Endodermal cell (in vitro differentiated cells): ENCODE results near the gene CHIT1. TPM values are rescaled to one million over a fixed set of nuclear protein-coding genes. Genes with fewer than 3 reads are reported as not detected.

Experiments
- DNase-seq: peaks from one replicate; pipeline ENCODE4 v3.0.0-alpha.2; 2017
- H3K27ac ChIP-seq: 2 replicates; pipeline ENCODE4 v1.5.1; 2013; ENCODE audit warnings: mild to moderate bottlenecking, low read depth, low read length, moderate library complexity
- H3K27me3 ChIP-seq: 2 replicates; pipeline ENCODE4 v1.6.1; 2013; ENCODE audit warnings: mild to moderate bottlenecking, low read length, moderate library complexity; ENCODE audit not compliant: insufficient read depth, control insufficient read depth, poor library complexity, severe bottlenecking
- H3K36me3 ChIP-seq: 2 replicates; pipeline ENCODE4 v1.7.0; 2013; ENCODE audit warnings: mild to moderate bottlenecking, low read length, moderate library complexity; ENCODE audit not compliant: control insufficient read depth, insufficient read depth
- H3K4me1 ChIP-seq: one replicate; pipeline ENCODE4 v1.7.0; 2013; ENCODE audit warnings: low read length; ENCODE audit not compliant: control insufficient read depth, insufficient read depth
- H3K4me3 ChIP-seq: 2 replicates; pipeline ENCODE4 v1.5.1; 2013; ENCODE audit warnings: mild to moderate bottlenecking, low read length, moderate library complexity
- H3K9ac ChIP-seq: 2 replicates; pipeline ENCODE4 v1.6.1; 2013; ENCODE audit warnings: mild to moderate bottlenecking, low read length, moderate library complexity; ENCODE audit not compliant: poor library complexity, severe bottlenecking; ENCODE audit errors: extremely low read depth
- H3K9me3 ChIP-seq: 2 replicates; pipeline ENCODE4 v1.6.1; 2013; ENCODE audit warnings: mild to moderate bottlenecking, low read length, moderate library complexity; ENCODE audit not compliant: control insufficient read depth
- H3K27ac Mint-ChIP-seq: 2 replicates; pipeline ENCODE4 v1.8.0; 2020; ENCODE audit warnings: mixed read lengths
- H3K27me3 Mint-ChIP-seq: 2 replicates; pipeline ENCODE4 v1.8.0; 2021; ENCODE audit warnings: mild to moderate bottlenecking, mixed read lengths; ENCODE audit not compliant: insufficient read depth
- H3K36me3 Mint-ChIP-seq: 2 replicates; pipeline ENCODE4 v1.8.0; 2020; ENCODE audit warnings: low read depth, mixed read lengths
- H3K4me1 Mint-ChIP-seq: 2 replicates; pipeline ENCODE4 v1.8.0; 2020; ENCODE audit warnings: mixed read lengths
- H3K4me3 Mint-ChIP-seq: 2 replicates; pipeline ENCODE4 v1.8.0; 2020; ENCODE audit warnings: mild to moderate bottlenecking, moderate library complexity, mixed read lengths
- H3K9me3 Mint-ChIP-seq: 2 replicates; pipeline ENCODE4 v1.8.0; 2020; ENCODE audit warnings: mild to moderate bottlenecking, mixed read lengths
- WGBS, 2 experiments: methylation state at CpG; one replicate each; pipeline versions ENCODE4 v1.1.5 to v1.1.7; 2013; ENCODE audit warnings: missing lambda C conversion rate in 2 of 2, mixed read lengths in 1 of 2; ENCODE audit not compliant: insufficient coverage in 1 of 2, insufficient read length in 1 of 2; 5-methylcytosine and 5-hydroxymethylcytosine counted together
- total RNA-seq, 2 donors: library from RNA; stranded (reverse); fragmentation: NEBNext Ultra II Directional in 1 of 2; extraction: Animal tissue kit (Norgen Biotek cat#: 25700) in 1 of 2; gene quantifications; 2 replicates in 1 of 2; 3 replicates in 1 of 2; pipeline ENCODE4 v1.2.1, GENCODE V29; 2021
- TF ChIP-seq, protein P1 (sequence below): fragments of 200-600 bp; sonication (generic); conservative IDR thresholded peaks from 2 replicates; pipeline ENCODE4 v1.5.0; 2021; ENCODE audit warnings: antibody characterized with exemption, mild to moderate bottlenecking

Gene CHIT1
- total RNA-seq, 2 donors from 2014 or later, result 0.07 TPM; not detected in 1

DNA sequence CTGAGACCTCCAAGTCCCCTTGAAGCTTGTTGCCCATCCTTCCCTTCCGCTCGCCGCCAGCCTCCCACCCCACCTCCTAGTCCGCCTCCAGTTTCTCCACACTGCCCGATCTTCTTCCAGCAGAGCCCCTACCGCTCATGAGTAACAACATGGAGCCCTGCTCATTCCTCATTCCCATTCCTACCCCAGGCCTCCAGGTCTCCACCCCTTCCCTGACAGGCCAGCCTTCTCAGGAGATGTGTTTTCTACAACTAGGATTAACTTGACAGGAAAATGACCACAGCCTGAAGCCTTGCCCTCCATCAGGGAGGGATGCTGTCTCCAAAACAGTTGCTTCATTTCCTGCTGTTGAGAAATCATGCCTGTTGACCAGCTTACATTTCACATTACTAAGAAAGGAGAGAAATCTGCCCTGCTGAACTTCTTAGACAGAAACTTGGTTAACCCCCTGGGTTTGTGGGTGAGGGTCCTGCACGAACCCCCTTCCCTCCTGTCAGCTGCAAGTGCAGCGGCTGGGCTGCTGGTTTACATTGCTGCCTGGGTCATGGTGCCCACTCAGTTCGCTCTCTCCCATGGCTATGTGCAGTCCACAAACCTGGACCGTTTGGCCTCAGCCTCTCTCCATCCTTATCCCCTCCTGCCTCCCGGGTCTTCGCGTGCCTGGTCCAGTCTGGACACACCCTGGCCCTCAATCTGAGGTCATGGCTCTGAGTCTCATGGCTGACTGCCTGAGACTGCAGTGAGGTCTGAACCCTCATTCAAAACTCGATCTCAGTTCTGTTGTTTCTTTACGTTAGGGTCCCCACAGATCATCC is 26.8 kb downstream of the CHIT1 start:
- Mint-ChIP-seq H3K4me1 (peaks cover 2% of the 10 kb centered on the region), H3K36me3 (no peaks in the 10 kb centered on the region), H3K27ac (no peak overlapping the region), H3K27me3 (peaks cover 21% of the 10 kb centered on the region), H3K9me3 (no peaks in the 10 kb centered on the region), H3K4me3 (no peak overlapping the region)
- no peak overlapping the region for H3K9ac ChIP-seq
- H3K36me3 ChIP-seq, result no peaks in the 10 kb centered on the region
- DNase-seq, result no peak
- 93 to 97% methylated on average over 12 to 15 of the region's 15 CpGs for WGBS, 2 experiments
- TF ChIP-seq, protein P1, sequence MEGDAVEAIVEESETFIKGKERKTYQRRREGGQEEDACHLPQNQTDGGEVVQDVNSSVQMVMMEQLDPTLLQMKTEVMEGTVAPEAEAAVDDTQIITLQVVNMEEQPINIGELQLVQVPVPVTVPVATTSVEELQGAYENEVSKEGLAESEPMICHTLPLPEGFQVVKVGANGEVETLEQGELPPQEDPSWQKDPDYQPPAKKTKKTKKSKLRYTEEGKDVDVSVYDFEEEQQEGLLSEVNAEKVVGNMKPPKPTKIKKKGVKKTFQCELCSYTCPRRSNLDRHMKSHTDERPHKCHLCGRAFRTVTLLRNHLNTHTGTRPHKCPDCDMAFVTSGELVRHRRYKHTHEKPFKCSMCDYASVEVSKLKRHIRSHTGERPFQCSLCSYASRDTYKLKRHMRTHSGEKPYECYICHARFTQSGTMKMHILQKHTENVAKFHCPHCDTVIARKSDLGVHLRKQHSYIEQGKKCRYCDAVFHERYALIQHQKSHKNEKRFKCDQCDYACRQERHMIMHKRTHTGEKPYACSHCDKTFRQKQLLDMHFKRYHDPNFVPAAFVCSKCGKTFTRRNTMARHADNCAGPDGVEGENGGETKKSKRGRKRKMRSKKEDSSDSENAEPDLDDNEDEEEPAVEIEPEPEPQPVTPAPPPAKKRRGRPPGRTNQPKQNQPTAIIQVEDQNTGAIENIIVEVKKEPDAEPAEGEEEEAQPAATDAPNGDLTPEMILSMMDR, result no peak
- H3K27ac ChIP-seq, result no peak overlapping the region
- no peaks in the 10 kb centered on the region for H3K27me3 ChIP-seq
- no peak overlapping the region for H3K4me3 ChIP-seq
- no peaks in the 10 kb centered on the region for H3K4me1 ChIP-seq
- no peaks in the 10 kb centered on the region for H3K9me3 ChIP-seq

DNA sequence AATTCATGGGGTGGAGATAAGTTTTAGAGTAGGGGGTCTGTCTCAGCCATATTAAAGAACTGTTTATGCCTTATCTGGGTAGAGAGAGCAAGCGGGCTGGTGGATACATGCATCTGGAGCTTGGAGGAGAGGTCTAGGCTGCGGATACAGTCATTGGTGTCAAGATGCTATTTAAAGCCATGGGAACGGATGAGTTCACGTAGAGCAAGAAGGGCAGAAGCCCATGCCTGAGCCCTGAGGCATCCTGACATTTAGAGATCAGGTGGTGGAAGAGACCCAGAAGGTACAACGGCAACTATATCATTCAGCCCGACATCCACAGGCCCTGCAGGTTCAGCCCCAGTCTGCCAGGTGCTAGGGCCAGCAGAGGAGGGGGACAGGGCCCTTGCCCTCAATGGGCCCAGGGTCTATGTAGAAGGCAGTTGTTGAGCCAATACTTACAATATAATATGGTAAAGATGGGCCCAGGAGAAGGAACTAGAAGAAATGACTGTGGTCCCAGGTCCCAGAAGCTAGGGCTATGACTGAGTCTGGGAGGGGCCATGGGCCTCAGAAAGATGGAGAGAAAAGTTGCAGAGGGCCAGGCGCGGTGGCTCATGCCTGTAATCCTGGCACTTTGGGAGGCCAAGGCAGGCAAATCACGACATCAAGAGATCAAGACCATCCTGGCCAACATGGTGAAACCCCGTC is 27.8 kb downstream of the CHIT1 start:
- Histone ChIP-seq H3K36me3 (no peaks in the 10 kb centered on the region), H3K27ac (no peak overlapping the region), H3K27me3 (no peaks in the 10 kb centered on the region), H3K9me3 (no peaks in the 10 kb centered on the region), H3K9ac (no peak overlapping the region), H3K4me3 (no peak overlapping the region), H3K4me1 (no peaks in the 10 kb centered on the region)
- Mint-ChIP-seq H3K27ac (no peak overlapping the region), H3K27me3 (peaks cover 21% of the 10 kb centered on the region), H3K4me1 (peaks cover 2% of the 10 kb centered on the region), H3K36me3 (no peaks in the 10 kb centered on the region), H3K9me3 (no peaks in the 10 kb centered on the region), H3K4me3 (no peak overlapping the region)
- TF ChIP-seq, protein P1, result no peak
- no peak for DNase-seq
- WGBS, 2 experiments, result 86 to 93% methylated on average over 5 to 10 of the region's 10 CpGs

DNA sequence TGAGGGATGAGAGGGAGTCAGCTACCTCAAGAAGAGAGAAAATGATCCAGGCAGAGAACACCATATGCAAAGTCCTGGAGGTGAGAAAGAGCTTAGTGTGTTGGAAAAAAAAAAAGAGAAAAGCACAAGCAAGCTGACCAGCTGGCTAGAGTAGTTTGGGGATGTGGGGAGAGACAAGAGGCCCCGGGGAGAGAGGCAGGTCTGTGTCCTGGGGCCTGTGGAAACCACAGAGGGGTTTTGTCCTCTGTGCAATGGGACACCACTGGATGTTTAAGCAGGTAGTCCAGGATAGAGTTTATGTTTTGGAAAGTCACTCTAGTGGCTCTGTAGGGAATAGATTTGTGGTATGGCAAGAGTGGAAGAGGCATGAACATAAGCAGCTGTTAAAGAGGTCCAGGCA is 28.6 kb downstream of the CHIT1 start:
- H3K27ac Mint-ChIP-seq, result no peak overlapping the region
- H3K4me3 ChIP-seq, result no peak overlapping the region
- 93 to 100% methylated on average over 1 of the region's 1 CpG for WGBS, 2 experiments
- H3K9me3 Mint-ChIP-seq, result no peaks in the 10 kb centered on the region
- H3K27me3 Mint-ChIP-seq, result peaks cover 21% of the 10 kb centered on the region
- no peak overlapping the region for H3K4me3 Mint-ChIP-seq
- peaks cover 2% of the 10 kb centered on the region for H3K4me1 Mint-ChIP-seq
- no peaks in the 10 kb centered on the region for H3K4me1 ChIP-seq
- H3K36me3 ChIP-seq, result no peaks in the 10 kb centered on the region
- H3K36me3 Mint-ChIP-seq, result no peaks in the 10 kb centered on the region
- no peaks in the 10 kb centered on the region for H3K27me3 ChIP-seq
- TF ChIP-seq, protein P1, result no peak
- H3K9ac ChIP-seq, result no peak overlapping the region
- H3K27ac ChIP-seq, result no peak overlapping the region
- no peak for DNase-seq
- no peaks in the 10 kb centered on the region for H3K9me3 ChIP-seq
